ENCODE data around the gene HUNK. TPM values are rescaled to one million over a fixed set of nuclear protein-coding genes. Genes with fewer than 3 reads are reported as not detected.

The HUNK gene
- total RNA-seq, 4 donors from 2014 or later, result 4.8 to 5.9 (median 5.6) TPM

DNA sequence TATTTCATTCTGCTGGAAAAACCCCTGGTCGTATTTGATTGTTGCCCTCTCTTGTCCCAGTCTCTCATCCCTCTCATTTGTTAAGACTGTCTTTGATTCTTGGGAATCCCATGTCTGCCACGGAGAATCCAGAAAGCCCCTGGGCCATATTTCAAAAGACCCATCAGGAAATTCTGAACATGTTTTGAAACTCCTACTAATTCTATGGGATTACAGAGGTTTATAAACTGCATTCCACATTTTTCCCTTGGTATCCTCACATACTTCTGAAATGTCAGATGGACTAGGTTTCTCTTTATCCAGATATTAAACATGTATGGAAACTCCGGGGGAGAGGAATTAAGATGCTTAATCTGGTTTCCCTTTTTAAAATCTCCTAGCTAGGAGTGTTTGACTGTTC, 80.0 kb downstream of the HUNK start:
- DNase-seq (ENCODE audit: low spot score in 2 of 2), result no peak
- Histone ChIP-seq H3K27me3 (no peaks in the 10 kb centered on the region), H3K4me1 (no peaks in the 10 kb centered on the region), H3K27ac (no peak overlapping the region), H3K4me3 (no peak overlapping the region), H3K9me3 (no peaks in the 10 kb centered on the region), H3K36me3 (peaks cover 3% of the 10 kb centered on the region)
- WGBS, result 61% methylated on average over 3 of the region's 3 CpGs
- TF ChIP-seq, protein P1, sequence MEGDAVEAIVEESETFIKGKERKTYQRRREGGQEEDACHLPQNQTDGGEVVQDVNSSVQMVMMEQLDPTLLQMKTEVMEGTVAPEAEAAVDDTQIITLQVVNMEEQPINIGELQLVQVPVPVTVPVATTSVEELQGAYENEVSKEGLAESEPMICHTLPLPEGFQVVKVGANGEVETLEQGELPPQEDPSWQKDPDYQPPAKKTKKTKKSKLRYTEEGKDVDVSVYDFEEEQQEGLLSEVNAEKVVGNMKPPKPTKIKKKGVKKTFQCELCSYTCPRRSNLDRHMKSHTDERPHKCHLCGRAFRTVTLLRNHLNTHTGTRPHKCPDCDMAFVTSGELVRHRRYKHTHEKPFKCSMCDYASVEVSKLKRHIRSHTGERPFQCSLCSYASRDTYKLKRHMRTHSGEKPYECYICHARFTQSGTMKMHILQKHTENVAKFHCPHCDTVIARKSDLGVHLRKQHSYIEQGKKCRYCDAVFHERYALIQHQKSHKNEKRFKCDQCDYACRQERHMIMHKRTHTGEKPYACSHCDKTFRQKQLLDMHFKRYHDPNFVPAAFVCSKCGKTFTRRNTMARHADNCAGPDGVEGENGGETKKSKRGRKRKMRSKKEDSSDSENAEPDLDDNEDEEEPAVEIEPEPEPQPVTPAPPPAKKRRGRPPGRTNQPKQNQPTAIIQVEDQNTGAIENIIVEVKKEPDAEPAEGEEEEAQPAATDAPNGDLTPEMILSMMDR (IDR thresholded peaks at IDR 0.05), result no peak
- no peak for TF ChIP-seq POLR2AphosphoS5 (IDR thresholded peaks at IDR 0.05)
- TF ChIP-seq EP300 (IDR thresholded peaks at IDR 0.05), result no peak
- no peak for TF ChIP-seq POLR2A (IDR thresholded peaks at IDR 0.05)

DNA sequence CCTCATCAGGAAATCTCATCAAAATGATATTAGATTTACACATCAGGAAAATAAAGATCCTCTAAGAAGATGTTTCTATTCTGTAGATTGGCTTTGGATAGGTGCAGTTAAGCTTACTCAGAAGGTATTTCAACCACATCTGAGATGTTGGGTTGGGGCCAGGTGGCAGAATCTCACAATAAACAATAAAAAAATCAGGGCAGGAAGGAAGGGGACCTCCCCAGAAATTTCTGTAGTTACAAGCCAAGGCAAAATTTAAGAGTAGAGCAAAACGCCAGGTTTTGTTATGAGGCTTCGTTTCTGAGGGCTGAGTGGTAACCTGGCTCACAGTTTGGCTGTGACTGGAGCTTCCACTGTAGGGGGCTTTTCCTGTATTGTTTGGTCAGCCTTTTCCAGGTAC, 84.8 kb downstream of the HUNK start:
- Histone ChIP-seq H3K9me3 (no peaks in the 10 kb centered on the region), H3K27me3 (no peaks in the 10 kb centered on the region), H3K27ac (no peak overlapping the region), H3K4me3 (no peak overlapping the region), H3K36me3 (no peaks in the 10 kb centered on the region), H3K4me1 (no peaks in the 10 kb centered on the region)
- TF ChIP-seq, protein P1 (IDR thresholded peaks at IDR 0.05), result no peak
- no peak for TF ChIP-seq EP300 (IDR thresholded peaks at IDR 0.05)
- TF ChIP-seq POLR2A (IDR thresholded peaks at IDR 0.05), result no peak
- no peak for TF ChIP-seq POLR2AphosphoS5 (IDR thresholded peaks at IDR 0.05)
- WGBS, result 53% methylated on average over 2 of the region's 2 CpGs
- DNase-seq (ENCODE audit: low spot score in 2 of 2), result no peak

DNA sequence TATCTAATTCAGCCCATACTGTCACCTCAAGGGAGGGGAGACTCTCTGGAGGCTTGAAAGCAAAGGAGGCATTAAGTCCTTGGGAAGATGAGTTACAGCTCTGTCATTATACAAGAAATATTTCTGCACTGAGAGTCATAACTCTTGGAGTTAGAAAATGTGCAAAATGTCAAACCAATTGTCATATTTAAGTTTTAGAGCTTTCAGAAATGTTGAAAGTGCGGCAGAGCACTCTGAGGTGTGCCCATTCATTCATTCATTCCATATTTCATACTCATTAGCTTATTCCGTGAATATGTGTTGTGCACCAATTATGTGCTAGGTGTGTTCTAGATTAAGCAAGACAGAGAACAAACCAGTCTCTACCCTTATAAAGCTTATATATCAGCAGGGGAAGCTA, 87.1 kb downstream of the HUNK start:
- Histone ChIP-seq H3K36me3 (no peaks in the 10 kb centered on the region), H3K9me3 (no peaks in the 10 kb centered on the region), H3K4me3 (no peak overlapping the region), H3K4me1 (no peaks in the 10 kb centered on the region), H3K27ac (no peak overlapping the region), H3K27me3 (no peaks in the 10 kb centered on the region)
- DNase-seq (ENCODE audit: low spot score in 2 of 2), result no peak
- no peak for TF ChIP-seq POLR2A (IDR thresholded peaks at IDR 0.05)
- TF ChIP-seq, protein P1 (IDR thresholded peaks at IDR 0.05), result no peak
- no peak for TF ChIP-seq EP300 (IDR thresholded peaks at IDR 0.05)
- no peak for TF ChIP-seq POLR2AphosphoS5 (IDR thresholded peaks at IDR 0.05)
- 47% methylated on average over 2 of the region's 2 CpGs for WGBS

DNA sequence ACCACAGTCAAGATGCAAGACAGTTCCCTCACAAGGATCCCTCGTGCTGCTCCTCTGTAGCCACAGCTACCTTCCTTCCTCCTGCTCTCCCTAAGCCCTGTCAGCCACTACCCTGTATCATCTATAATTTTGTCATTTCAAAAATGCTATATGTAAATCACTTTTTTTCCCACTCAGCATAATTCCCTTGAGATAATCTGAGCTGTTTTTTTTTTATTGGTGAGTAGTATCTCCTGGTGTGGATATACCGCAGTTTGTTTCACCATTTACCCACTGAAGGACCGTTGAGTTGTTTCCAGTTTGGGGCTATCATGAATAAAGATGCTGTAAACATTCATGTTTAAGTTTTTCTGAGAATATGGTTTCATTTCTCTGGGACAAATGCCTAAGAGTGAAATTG, 88.2 kb downstream of the HUNK start:
- Histone ChIP-seq H3K4me3 (no peak overlapping the region), H3K27ac (no peak overlapping the region), H3K36me3 (no peaks in the 10 kb centered on the region), H3K27me3 (no peaks in the 10 kb centered on the region), H3K4me1 (no peaks in the 10 kb centered on the region), H3K9me3 (no peaks in the 10 kb centered on the region)
- no peak for DNase-seq (ENCODE audit: low spot score in 2 of 2)
- WGBS, result 100% methylated on average over 3 of the region's 3 CpGs
- TF ChIP-seq POLR2A (IDR thresholded peaks at IDR 0.05) (no peak), EP300 (IDR thresholded peaks at IDR 0.05) (no peak), POLR2AphosphoS5 (IDR thresholded peaks at IDR 0.05) (no peak)
- TF ChIP-seq, protein P1 (IDR thresholded peaks at IDR 0.05), result no peak

DNA sequence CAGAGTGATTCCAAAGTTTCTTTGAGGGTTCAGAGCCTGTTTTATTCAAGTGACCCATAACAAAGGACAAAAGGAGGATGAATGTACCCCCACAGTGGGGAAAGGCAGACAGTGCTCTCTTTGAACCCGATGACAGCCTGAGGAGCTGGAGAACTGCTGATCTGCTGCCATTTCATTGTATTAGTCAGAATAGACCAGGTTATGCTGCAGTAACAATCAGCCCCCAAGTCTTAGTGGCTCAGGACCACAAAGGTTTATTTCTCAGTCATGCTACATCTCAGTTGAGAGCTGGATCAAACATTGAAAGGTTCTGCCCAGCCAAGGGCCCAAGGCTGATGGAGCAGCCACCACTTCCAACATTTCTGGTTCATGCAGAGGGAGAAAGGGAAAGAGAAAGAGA, 88.9 kb downstream of the HUNK start:
- Histone ChIP-seq H3K36me3 (no peaks in the 10 kb centered on the region), H3K27ac (no peak overlapping the region), H3K4me1 (no peaks in the 10 kb centered on the region), H3K9me3 (no peaks in the 10 kb centered on the region), H3K27me3 (no peaks in the 10 kb centered on the region), H3K4me3 (no peak overlapping the region)
- 100% methylated on average over 1 of the region's 1 CpG for WGBS
- TF ChIP-seq, protein P1 (IDR thresholded peaks at IDR 0.05), result no peak
- TF ChIP-seq POLR2A (IDR thresholded peaks at IDR 0.05), result no peak
- DNase-seq (ENCODE audit: low spot score in 2 of 2), result no peak

Data from suprapubic skin (tissue), 4 donors.